ENCODE results near the gene TIMM10B. TPM values are rescaled to one million over a fixed set of nuclear protein-coding genes. Genes with fewer than 3 reads are reported as not detected.
A peak's percentile ranks its signal among the peaks of the same experiment; 100 is the strongest.

The TIMM10B gene
- total RNA-seq, 1 experiment from 2014 or later, result 45.7 TPM

GRCh38 chr11:6472934-6473333, 8.4 kb upstream of the TIMM10B start:
- DNase-seq (ENCODE audit: low spot score), result no peak

DNA sequence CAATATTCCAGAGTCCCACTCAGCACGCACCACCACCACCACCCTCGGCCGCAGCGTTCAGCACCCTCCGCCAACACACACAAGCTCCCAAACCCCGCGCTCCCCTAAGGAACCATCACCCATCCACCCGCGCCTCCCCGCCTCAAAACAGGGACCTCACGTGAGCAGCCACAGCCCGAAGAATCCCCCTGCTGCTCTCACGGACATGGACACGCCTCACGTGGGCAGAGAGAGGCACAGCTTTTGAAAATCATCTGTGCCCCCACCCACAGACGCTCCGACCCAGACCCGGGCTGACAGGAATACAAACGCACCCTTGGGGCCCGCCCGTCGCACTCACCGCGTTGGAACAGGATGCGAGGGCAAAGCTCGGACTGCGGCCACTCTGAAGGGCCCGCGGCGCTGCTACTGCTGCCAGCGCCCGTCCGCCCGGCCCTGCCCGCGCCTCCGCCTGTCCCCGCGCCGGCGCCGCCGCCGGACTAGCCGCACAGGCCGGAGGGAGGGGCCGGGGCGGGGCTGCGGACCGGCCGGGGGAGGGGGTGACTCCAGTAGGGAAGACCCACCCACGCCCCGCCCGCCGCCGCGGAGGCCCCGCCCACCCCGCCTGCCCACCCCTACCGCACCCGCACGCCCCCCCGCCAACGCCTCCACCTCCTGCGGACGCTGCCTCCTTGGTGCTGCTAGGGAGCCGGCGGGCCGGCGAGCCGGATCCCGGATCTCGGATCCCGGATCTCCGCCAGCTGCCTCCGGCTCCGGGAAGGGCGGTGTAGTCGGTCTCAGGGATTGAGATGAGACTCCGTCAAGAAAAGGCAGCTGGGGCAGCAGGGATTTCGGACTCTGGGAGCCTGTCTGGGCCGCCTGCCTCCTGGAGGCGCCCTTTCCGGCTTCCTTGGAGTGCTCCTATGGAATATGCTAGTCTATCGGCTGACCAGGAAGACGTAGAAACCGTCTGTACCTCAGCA, 7.6 kb upstream of the TIMM10B start, which contains the start of gene TRIM3:
Gene TRIM3, minus strand, starts transcription at position 491 of the 962 bp plus-strand sequence. CDS start 8,246 bp downstream, outside the sequence.
- DNase-seq (ENCODE audit: low spot score), result peak; percentile 80

DNA sequence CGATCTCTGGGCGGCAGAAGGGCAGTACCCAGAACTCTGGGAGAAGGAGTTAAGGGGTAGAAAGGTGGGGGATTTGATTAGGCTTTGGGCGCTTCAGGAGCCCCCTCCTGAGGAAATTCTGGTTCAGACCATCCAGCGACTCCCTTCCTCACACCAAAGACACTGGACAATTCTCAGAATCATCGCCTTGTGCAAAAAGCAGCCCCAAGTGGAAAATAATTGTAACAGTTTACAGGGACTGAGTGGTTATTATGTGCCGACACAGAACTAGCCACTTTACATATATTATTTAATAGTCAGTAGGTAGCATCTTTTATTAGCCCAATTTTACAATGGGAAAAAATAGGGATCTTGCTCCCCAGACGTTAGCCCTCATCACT, 6.9 kb upstream of the TIMM10B start:
- no peak for DNase-seq (ENCODE audit: low spot score)

DNA sequence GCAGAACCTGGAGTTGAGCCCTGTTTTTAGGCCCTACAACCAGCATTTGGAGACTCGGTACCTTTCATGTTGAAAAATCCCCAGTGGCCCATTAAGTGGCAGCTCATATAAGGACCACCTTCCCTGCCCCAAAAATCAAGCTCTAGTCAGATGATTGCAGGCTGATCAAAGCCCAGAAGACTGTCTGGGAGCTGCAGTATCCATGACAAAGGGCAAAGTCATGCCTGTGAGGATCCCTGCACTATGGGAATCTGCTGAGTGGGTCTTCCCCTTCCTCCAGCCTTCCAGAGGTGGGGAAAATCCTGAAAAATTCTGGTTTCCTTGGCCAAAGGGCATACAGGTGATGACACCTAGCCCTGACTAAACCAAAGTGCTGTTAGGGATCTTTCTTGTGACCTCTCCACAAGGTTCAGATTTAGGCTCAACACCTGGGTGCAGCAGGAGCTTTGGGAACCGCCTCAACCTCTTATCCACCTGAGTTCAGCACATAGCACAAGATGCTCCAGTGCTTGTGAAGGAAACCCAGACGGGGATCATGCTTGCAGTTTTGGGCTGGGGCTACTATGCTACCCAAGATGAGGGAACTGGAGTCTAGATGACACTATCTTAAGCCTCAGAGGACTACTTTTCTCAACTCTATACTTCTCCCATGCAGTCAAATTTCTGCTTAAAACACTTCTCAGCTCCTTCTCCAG, 6.3 kb upstream of the TIMM10B start:
- no peak for DNase-seq (ENCODE audit: low spot score)

- no peak for DNase-seq (ENCODE audit: low spot score)
Observed at GRCh38 chr11:6475936-6476335, 5.4 kb upstream of the TIMM10B start.

- no peak for DNase-seq (ENCODE audit: low spot score)
Observed at GRCh38 chr11:6476571-6476970, 4.7 kb upstream of the TIMM10B start.

- no peak for DNase-seq (ENCODE audit: low spot score)
Observed at GRCh38 chr11:6480299-6480914, 894 bp upstream of the TIMM10B start.

DNA sequence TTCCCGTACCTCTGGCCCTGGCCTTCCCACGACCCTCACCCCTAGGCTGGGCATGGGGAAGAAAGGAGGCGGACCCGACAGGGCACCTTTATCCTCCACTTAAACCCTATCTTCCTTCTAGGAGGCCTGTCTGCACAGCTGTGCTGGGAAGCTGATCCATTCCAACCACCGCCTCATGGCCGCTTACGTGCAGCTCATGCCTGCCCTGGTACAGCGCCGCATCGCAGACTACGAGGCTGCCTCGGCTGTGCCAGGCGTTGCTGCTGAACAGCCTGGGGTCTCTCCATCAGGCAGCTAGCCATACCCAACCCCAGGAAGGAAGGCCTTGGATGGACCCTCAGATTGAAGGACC, 599 bp downstream of the TIMM10B start:
- DNase-seq (ENCODE audit: low spot score), result no peak

DNA sequence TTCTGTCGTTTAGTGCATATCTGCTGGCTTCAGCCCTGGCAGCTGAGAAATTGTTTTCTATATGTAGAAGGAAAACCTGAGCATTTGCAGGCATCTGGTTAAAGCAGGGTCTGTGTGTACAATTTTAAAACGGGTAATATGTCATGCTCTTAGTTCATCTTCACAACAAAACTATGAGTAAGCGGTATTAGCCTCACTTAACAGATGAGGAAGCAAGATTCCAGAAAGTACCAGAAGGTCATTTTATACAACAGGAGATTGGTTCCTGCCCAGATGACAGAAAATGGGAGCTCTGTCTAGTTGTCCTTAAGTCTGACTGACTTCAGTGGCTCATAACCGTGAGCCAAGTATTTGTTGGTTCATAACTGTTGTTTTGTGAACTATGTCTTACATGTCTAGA, 1.1 kb downstream of the TIMM10B start:
- DNase-seq (ENCODE audit: low spot score), result no peak

GRCh38 chr11:6483015-6483414, 1.7 kb downstream of the TIMM10B start:
- DNase-seq (ENCODE audit: low spot score), result no peak

- DNase-seq (ENCODE audit: low spot score), result no peak
Observed at GRCh38 chr11:6485661-6486060, 4.4 kb downstream of the TIMM10B start.

- no peak for DNase-seq (ENCODE audit: low spot score)
Observed at GRCh38 chr11:6486256-6486655, 5.0 kb downstream of the TIMM10B start.

DNA sequence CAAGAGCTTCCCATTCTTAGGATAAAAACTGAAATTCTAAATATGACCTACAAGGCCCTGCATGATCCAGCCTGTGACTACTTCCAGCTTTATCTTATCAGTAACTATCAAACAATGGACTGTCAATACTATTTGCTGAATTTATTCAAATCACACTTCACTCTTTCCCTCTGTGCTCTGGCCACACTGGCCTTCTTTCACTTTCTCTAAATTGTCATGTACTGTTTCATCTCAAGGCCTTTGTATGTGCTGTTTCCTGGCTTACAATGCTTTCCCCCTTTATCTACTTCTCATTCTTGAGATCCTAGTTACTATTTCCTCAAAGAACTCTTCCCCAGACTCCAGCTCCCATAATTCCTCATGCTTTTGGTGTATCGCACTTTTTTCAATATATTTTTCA, 5.6 kb downstream of the TIMM10B start:
- no peak for DNase-seq (ENCODE audit: low spot score)

- DNase-seq (ENCODE audit: low spot score), result no peak
Observed at GRCh38 chr11:6488342-6488741, 7.0 kb downstream of the TIMM10B start.

DNA sequence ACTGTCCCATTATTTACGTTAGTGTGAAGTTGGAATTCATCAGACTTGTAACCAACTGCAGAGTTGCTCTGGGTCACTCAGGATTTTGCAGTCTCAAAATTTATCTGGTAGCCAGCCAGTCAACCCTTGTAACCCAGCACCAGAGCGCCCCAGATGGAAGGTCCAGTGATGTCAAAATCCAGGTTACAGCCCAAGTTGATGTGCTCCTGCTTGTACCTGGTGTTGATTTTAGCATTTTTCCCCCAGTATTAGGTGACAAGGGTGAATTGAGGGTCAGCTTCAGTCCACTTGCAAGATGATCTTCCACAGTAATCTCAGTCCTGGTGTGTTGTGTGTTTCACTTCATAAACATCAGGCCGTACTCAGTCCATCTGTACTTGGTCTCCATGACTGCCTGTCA, 7.5 kb downstream of the TIMM10B start:
- no peak for DNase-seq (ENCODE audit: low spot score)

- DNase-seq (ENCODE audit: low spot score), result no peak
Observed at GRCh38 chr11:6489306-6489705, 8.0 kb downstream of the TIMM10B start.

- DNase-seq (ENCODE audit: low spot score), result no peak
Observed at GRCh38 chr11:6497069-6497839, 16.0 kb downstream of the TIMM10B start, which contains the start of gene DNHD1. Gene DNHD1, plus strand, starts transcription at chr11:6497280. Its CDS starts 936 bp downstream, at chr11:6498216.

- DNase-seq (ENCODE audit: low spot score), result no peak
Observed at GRCh38 chr11:6498121-6498520, 16.8 kb downstream of the TIMM10B start.

DNA sequence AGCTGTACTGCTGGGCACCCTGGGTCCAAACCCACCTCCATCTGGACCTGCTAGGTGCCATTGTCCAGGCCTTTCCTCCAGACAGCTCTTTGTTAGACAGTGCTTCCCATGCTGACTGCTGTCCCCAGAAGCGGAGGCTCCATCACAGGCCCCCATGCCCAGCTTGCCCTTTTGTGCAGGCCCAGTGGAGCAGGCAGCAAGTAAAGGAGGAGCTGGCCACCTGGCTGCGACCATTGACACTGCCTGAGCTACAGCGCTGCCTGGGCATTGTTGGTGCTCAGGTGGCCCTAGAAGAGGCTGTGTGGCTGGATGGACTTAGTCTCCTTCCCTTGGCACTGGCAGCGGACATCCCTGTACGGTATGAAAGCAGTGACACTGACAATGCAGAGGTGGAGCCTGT, 17.2 kb downstream of the TIMM10B start:
- no peak for DNase-seq (ENCODE audit: low spot score)

DNA sequence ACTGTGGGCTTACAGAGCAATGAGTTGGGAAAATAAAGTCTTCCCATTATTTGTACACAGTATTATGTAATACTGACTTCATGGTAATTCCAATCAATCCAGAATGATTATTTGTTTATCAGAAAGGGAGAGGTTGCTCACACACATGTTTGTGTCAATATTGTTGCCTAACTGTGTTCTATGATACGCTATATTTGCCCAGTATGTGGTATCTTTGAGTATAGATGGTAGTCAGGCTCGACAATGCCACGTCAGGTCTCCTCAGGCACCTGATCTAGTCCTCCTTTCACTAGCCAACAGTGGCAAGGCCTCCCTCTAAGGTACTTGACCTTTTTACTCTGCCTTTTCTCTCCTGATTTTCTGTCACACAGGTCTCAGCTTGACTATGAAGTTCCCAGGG, 21.1 kb downstream of the TIMM10B start:
- no peak for DNase-seq (ENCODE audit: low spot score)

- no peak for DNase-seq (ENCODE audit: low spot score)
Observed at GRCh38 chr11:6504166-6504565, 22.9 kb downstream of the TIMM10B start.
